ENCODE measurements around the gene PIKFYVE.
"Not testable (repeated sequence)": the region's sequence is repeated elsewhere in the genome, so short reads cannot be mapped to it uniquely, and the experiment has no call there.

Gene PIKFYVE

DNA sequence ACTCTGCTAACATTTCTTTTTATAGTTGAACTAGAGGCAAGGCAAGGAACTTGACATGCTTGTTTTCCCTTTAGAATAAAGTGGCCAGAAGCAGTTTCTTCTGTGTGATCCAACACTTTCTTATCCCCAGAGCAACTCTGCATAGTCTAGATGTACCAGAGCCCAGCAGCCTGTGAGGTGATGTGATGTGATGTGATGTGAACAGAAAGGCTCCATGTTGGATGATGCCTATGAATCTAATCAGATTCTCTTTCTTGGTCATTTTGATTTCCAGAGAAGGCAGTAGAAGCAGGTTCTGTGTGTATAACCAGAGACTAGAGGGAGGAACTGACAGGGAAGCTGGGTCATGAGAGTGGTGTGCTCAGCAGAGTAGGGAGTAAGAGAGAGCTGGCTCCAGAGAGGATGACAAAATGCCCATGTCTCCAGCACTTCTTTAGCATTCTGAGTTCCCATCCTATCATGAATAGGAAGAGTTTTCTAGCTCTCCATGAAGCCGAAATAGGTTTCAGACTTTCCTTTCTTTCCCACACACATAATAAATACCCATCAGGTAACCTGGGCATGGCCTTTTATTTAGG is 109.5 kb downstream of the PIKFYVE start:
- Mint-ChIP-seq H3K4me3 (no peak overlapping the region), H3K4me1 (no peaks in the 10 kb centered on the region), H3K9me3 (peaks cover 13% of the 10 kb centered on the region), H3K36me3 (ENCODE audit: low read depth) (no peaks in the 10 kb centered on the region), H3K27me3 (ENCODE audit: low read depth, poor library complexity) (no peaks in the 10 kb centered on the region), H3K27ac (no peak overlapping the region)
- DNase-seq: no peak
- TF ChIP-seq, protein P1, sequence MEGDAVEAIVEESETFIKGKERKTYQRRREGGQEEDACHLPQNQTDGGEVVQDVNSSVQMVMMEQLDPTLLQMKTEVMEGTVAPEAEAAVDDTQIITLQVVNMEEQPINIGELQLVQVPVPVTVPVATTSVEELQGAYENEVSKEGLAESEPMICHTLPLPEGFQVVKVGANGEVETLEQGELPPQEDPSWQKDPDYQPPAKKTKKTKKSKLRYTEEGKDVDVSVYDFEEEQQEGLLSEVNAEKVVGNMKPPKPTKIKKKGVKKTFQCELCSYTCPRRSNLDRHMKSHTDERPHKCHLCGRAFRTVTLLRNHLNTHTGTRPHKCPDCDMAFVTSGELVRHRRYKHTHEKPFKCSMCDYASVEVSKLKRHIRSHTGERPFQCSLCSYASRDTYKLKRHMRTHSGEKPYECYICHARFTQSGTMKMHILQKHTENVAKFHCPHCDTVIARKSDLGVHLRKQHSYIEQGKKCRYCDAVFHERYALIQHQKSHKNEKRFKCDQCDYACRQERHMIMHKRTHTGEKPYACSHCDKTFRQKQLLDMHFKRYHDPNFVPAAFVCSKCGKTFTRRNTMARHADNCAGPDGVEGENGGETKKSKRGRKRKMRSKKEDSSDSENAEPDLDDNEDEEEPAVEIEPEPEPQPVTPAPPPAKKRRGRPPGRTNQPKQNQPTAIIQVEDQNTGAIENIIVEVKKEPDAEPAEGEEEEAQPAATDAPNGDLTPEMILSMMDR (IDR thresholded peaks at IDR 0.05): no peak

DNA sequence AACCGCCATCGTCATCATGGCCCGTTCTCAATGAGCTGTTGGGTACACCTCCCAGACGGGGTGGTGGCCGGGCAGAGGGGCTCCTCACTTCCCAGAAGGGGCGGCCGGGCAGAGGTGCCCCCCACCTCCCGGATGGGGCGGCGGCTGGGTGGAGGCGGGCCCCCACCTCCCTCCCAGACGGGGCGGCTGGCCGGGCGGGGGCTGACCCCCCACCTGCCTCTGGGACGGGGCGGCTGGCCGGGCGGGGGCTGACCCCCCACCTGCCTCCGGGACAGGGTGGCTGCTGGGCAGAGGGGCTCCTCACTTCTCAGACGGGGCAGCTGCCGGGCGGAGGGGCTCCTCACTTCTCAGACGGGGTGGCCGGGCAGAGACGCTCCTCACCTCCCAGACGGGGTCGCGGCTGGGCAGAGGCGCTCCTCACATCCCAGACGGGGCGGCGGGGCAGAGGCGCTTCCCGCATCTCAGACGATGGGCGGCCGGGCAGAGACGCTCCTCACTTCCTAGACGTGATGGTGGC is 111.3 kb downstream of the PIKFYVE start:
- H3K4me1 Mint-ChIP-seq; H3K27ac Mint-ChIP-seq; H3K27me3 Mint-ChIP-seq (ENCODE audit: low read depth, poor library complexity); H3K4me3 Mint-ChIP-seq; H3K36me3 Mint-ChIP-seq (ENCODE audit: low read depth); DNase-seq: not testable (repeated sequence)
- H3K9me3 Mint-ChIP-seq: peaks cover 13% of the 10 kb centered on the region

DNA sequence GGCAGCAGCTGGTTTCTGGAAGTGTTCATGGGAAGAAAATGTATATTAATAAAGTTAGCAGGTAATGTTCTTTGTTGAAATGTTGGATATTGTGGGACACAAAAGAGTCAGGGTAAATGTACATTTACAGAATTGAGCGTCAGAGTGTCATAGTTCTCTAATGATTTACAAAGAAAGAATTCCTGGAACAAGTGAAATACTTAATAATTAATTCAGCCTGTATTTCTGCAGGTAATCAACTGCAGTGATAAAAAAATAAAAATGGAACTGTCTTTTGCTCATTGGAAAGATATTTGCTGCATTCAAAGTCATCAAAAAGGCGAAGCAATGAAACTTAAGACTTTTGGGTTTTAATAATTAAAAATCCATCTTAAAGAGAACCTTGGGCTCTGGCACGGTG is 113.1 kb downstream of the PIKFYVE start:
- Mint-ChIP-seq H3K4me1 (no peaks in the 10 kb centered on the region), H3K27ac (no peak overlapping the region), H3K27me3 (ENCODE audit: low read depth, poor library complexity) (peaks cover 11% of the 10 kb centered on the region), H3K9me3 (peaks cover 13% of the 10 kb centered on the region), H3K4me3 (no peak overlapping the region), H3K36me3 (ENCODE audit: low read depth) (no peaks in the 10 kb centered on the region)
- TF ChIP-seq, protein P1 (IDR thresholded peaks at IDR 0.05): no peak
- no peak for DNase-seq

DNA sequence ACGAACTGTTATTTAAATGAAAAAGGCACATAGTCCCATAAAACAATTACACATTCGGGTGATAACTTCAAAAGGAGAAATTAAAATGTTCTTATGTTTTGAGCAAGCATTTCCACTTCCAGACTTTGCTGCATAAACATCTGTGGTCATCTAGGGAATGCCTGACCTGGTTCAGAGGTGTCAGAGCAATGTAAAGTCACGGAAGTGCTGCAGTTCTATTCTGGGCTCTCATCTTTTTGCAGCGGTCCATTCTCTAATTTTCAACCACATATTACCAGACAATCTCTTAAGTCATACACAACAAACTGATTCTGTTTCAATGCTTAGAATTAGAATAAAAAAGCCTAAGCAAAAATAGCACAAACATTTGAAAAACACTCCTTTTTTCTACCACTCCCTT is 118.6 kb downstream of the PIKFYVE start:
- no peaks in the 10 kb centered on the region for H3K4me1 Mint-ChIP-seq
- DNase-seq: no peak
- TF ChIP-seq, protein P1 (IDR thresholded peaks at IDR 0.05): no peak
- peaks cover 4% of the 10 kb centered on the region for H3K9me3 Mint-ChIP-seq
- no peak overlapping the region for H3K4me3 Mint-ChIP-seq
- no peaks in the 10 kb centered on the region for H3K36me3 Mint-ChIP-seq (ENCODE audit: low read depth)
- H3K27ac Mint-ChIP-seq: no peak overlapping the region
- peaks cover 24% of the 10 kb centered on the region for H3K27me3 Mint-ChIP-seq (ENCODE audit: low read depth, poor library complexity)

DNA sequence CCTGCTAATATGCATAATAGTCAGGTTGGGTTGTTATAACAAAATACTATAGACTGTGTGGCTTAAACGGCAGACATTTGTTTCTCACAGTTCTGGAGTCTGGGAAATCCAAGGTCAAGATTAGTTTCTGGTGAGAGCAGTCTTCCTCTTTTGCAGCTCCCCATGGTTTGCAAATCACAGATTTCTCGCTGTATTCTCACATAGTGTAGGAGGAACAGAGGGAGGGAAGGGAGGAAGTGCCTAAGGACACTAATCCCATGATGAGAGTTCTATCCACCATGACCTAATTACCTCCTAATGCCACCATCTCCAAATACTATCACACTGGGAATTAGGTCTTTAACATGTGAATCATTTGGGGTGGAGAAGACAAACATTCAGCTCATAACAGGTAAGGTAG is 120.5 kb downstream of the PIKFYVE start:
- DNase-seq: no peak
- H3K27me3 Mint-ChIP-seq (ENCODE audit: low read depth, poor library complexity): peaks cover 20% of the 10 kb centered on the region
- TF ChIP-seq, protein P1 (IDR thresholded peaks at IDR 0.05): no peak

DNA sequence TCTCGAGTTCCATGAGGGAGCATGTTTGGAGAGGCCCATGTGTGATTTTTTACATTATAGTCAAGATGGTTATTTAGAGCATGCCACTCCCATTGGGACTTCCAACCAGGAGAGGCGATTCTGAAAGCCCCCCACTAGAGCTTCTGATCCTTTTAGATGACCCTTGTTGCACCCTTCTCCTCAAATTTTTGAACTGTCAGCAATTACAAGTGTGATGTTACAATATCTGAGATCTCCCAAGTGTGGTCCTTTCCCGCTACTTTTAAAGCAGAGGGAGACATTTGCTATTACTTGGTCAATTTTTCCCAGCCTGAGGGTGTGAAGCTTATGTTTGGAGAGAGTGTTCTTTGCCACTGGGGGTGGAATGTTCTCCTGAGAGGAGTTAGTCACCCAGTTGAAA is 123.9 kb downstream of the PIKFYVE start:
- no peak for DNase-seq
- H3K36me3 Mint-ChIP-seq (ENCODE audit: low read depth): peaks cover 6% of the 10 kb centered on the region
- H3K27ac Mint-ChIP-seq: no peak overlapping the region
- TF ChIP-seq, protein P1 (IDR thresholded peaks at IDR 0.05): no peak
- H3K4me1 Mint-ChIP-seq: no peaks in the 10 kb centered on the region
- peaks cover 13% of the 10 kb centered on the region for H3K27me3 Mint-ChIP-seq (ENCODE audit: low read depth, poor library complexity)
- no peak overlapping the region for H3K4me3 Mint-ChIP-seq
- peaks cover 34% of the 10 kb centered on the region for H3K9me3 Mint-ChIP-seq

More for the DNA sequence above, 120.5 kb downstream of the PIKFYVE start:
- no peak overlapping the region for H3K27ac Mint-ChIP-seq
- H3K4me1 Mint-ChIP-seq: no peaks in the 10 kb centered on the region
- no peak overlapping the region for H3K4me3 Mint-ChIP-seq
- peaks cover 5% of the 10 kb centered on the region for H3K9me3 Mint-ChIP-seq
- H3K36me3 Mint-ChIP-seq (ENCODE audit: low read depth): no peaks in the 10 kb centered on the region
